GM23338 (cell line): ENCODE data around the gene GAPVD1.

ENCODE experiments used
- CTCF ChIP-seq, 2 experiments: fragments of 200-600 bp in 1 of 2; sonication (generic) in 1 of 2; conservative IDR thresholded peaks; 2 replicates each; pipeline versions ENCODE4 v1.5.1 to v1.6.1; 2016 to 2017; ENCODE audit warnings: antibody characterized with exemption in 2 of 2, low read depth in 2 of 2, mild to moderate bottlenecking in 2 of 2, moderate library complexity in 1 of 2
- JUNB ChIP-seq: IDR thresholded peaks from one replicate; pipeline ENCODE4 v1.6.1; 2016; ENCODE audit warnings: antibody characterized with exemption; ENCODE audit not compliant: unreplicated experiment
- STAT1 ChIP-seq: IDR thresholded peaks from one replicate; pipeline ENCODE4 v1.6.1; 2016; ENCODE audit warnings: antibody characterized with exemption; ENCODE audit not compliant: unreplicated experiment

GRCh38 chr9:125409637-125410521, 148.3 kb downstream of the GAPVD1 start:
- TF ChIP-seq CTCF (conservative IDR thresholded peaks at IDR 0.05; ENCODE audit: low read depth in 2 of 2) = no peak
- TF ChIP-seq STAT1 = no peak
- TF ChIP-seq JUNB = no peak
